Stimulated activated CD4-positive, alpha-beta T cell treated with anti-CD3 and anti-CD28 coated beads, Interleukin-15, amount 100 ng/mL, for 48 hours (primary cell): Measurements from ENCODE around the gene CPD.
A peak's percentile ranks its signal among the peaks of the same experiment; 100 is the strongest.
"Not testable (repeated sequence)": the region's sequence is repeated elsewhere in the genome, so short reads cannot be mapped to it uniquely, and the experiment has no call there.

ENCODE experiments used
- DNase-seq, 2 donors: peaks; one replicate each; pipeline ENCODE4 v3.0.0-alpha.2; 2020; ENCODE audit warnings: low read depth in 2 of 2

Gene CPD

DNA sequence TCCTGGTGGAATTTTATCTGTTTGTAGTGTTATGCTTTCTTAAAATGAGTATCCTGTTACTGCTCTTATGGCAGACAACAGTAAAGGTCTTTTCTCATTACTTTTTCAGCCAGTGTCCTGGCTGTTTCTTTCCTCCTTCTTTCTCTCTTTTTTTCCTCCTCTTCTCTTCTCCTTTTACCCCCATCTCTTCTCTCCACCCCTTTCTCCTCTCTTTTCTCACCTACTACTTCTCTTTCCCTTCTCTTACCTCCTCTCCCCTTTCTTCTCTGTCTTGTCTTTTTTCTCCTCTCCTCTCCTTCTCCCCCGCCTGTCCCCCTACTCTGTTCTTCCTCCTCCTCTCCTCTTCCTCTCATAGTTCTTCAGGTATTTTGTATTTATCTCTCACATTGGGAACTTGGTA, 48.9 kb downstream of the CPD start:
- DNase-seq, result no peak

GRCh38 chr17:30429155-30429554, 50.4 kb downstream of the CPD start:
- DNase-seq, result no peak

- DNase-seq, result no peak
Observed at GRCh38 chr17:30433514-30433913, 54.8 kb downstream of the CPD start.

DNA sequence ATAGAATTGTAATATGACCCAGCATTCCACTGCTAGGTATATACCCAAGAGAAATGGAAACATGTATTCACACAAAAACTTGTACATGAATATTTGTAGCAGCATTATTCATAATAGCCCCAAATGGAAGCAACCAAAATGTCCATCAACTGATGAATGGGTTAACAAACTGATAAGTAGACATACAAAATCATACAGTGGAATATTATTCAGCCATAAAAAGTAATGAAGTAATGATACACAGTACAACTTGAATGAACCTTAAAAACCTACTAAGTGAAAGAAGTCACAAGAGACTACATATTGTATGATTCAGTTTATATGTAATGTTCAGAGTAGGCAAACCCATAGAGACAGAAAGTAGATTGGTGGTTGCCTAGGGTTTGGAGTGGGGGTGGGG, 58.0 kb downstream of the CPD start:
- no peak for DNase-seq

- DNase-seq, result no peak
Observed at GRCh38 chr17:30443721-30444120, 65.0 kb downstream of the CPD start.

DNA sequence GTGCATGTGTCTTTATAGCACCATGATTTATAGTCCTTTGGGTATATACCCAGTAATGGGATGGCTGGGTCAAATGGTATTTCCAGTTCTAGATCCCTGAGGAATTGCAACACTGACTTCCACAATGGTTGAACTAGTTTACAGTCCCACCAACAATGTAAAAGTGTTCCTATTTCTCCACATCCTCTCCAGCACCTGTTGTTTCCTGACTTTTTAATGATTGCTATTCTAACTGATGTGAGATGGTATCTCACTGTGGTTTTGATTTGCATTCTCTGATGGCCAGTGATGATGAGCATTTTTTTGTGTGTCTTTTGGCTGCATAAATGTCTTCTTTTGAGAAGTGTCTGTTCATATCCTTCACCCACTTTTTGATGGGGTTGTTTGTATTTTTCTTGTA, 67.9 kb downstream of the CPD start:
- DNase-seq, result not testable (repeated sequence)

DNA sequence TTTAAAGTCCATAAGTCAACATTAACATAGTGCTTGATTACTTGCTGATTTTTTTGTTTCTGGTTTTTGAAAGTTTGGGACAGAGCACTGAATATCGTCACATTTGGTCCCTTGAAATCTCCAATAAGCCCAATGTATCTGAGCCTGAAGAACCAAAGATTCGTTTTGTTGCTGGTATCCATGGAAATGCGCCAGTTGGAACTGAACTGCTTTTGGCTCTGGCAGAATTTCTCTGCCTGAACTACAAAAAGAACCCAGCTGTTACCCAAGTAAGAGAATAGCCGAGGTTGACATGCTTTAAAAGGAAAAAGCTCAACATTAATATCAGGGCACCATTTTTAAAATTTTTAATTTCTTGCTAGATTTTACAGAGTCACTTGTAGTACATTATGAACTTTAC, 70.8 kb downstream of the CPD start:
- no peak for DNase-seq

GRCh38 chr17:30450125-30451027, 71.6 kb downstream of the CPD start:
- DNase-seq, result no peak

DNA sequence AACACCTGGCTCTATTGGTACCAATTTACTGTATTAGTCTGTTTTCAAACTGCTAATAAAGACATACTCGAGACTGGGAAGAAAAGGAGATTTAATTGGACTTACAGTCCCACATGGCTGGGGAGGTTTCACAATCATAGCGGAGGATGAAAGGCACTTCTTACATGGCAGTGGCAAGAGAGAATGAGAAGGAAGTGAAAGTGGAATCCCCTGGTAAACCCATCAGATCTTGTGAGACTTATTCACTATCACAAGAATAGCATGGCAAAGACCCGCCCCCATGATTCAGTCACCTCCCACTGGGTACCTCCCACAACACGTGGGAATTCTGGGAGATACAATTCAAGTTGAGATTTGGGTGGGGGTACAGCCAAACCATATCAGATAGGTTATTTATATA, 75.9 kb downstream of the CPD start:
- no peak for DNase-seq

GRCh38 chr17:30458371-30458770, 79.6 kb downstream of the CPD start:
- DNase-seq, result no peak

DNA sequence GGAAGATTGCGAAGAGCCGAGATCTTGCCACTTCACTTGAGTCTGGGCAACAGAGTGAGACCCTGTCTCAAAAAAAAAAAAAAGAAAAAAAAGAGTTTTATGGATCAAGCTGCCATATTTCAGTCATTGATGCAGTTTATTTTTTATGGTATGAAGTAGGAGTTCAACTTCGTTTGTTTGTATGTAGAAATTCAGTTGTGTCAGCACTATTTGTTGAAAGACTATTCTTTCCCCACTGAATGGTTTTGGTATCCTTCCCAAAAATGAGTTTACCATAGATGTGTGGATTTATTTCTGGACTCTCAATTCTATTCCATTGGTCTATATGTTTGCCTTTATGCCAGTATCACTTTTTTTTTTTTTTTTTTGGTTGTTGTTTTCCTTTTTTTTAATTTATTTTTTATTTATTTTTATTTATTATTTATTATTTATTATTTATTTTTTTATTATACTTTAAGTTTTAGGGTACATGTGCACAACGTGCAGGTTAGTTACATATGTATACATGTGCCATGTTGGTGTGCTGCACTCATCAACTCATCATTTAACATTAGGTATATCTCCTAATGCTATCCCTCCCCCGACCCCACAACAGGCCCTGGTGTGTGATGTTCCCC, 80.2 kb downstream of the CPD start:
- DNase-seq, result not testable (repeated sequence)

DNA sequence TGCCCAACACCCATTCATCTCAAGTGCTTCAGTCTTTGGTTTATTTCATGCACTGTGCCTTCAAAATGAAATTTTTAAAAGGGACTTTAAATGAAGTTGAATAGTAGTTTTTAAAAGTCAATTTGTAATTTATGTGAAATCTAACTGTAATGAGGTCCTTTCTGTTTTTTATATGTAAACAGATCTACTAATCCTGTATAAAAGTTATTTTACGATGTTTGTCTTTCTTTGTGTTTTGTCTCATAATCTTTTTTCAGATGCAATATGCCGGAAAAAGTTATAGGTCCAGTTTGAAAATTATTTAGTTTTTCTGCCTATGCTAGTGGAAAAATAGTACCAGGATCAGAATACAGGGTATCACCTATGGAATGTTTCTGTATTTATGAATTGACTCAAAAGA, 89.7 kb downstream of the CPD start:
- no peak for DNase-seq

DNA sequence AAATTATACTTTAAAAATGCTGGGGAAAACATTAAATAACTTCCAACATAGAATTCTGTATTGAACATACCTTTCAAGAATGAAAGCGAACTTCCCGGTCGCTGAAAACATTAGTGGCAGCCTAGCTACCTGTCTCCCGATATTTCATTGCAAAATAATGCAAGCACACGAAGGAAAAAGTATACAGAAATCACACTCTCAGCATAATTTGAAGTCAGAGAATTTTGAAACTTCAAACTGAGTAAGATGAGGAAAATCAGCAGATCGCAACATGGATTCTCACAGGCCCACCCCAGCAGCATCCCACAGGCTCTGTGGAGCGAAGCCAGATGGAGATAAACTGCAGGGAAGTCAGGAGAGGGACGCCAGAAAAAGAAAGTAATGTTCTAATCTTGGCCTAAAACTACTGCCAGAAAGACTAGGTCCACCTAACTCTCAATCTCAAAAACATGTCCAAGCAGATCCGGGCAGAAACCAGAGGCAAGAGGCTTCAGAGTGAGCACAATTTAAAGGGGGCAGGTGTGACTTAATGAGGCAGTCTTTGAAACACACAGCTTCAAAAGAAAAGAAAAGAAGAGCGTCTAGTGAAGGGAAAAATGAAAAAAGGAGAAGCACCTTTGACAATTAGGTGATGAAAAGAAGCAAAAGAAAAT, 93.6 kb downstream of the CPD start:
- no peak for DNase-seq

DNA sequence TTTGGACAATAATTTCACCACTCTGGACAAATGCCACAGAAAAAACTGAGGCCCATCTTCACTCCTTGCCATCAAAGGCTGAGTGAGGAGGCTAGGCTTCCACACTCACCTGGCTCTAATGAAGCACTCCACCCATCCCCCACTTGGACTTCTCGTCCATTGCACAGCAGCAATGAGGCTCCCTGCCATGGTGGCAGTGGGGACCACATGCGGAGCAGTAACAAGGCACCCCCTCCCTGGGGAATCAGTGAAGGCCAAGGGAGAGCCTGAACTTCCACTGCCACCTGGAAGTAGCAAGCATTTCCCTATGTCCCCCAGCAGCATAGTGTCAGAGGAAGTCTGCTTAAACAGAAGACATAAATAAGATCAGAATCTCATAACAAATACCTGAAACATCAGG, 96.5 kb downstream of the CPD start:
- no peak for DNase-seq

DNA sequence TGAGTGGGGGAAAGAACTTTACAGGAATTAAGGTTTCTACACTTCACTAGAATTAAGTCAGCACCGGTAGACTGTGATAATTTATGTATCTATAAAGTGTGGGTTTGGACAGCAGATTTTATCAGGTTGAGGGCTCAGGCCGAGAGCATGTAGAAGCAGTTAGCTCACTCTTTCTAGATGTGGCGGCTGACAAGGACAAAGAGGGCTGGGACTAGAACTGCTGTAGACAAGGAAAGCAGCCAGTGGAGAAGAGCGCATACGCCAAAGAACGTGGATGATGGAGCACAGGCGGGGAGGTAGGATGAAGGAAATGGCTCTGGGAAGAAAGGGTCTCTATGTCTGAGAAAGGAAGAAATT, 98.0 kb downstream of the CPD start:
- DNase-seq, result no peak

- peak; percentile 86 to 91 for DNase-seq
Observed at GRCh38 chr17:30477083-30477773, 98.5 kb downstream of the CPD start, which contains the start of gene GOSR1. TSS of gene GOSR1 (plus strand) at chr17:30477408. CDS start at chr17:30477434, 26 bp downstream.

DNA sequence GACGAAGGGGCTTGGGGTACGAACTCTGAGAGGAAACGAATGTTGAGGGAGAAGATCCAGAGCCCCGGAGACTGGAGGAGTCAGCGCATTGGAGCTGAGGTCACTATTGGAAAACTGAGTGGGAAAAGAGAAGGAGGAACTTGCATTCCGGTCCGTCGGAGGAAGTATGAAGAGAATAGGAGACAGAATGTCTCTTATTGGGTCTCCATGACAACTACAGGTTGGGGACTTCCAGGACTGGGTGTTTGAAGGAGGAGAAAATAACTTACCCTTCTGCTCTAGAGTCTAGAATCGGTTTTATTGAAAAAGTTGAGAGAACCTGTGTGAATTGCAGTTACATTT, 99.0 kb downstream of the CPD start:
- no peak for DNase-seq

- no peak for DNase-seq
Observed at GRCh38 chr17:30482555-30482954, 103.8 kb downstream of the CPD start.

DNA sequence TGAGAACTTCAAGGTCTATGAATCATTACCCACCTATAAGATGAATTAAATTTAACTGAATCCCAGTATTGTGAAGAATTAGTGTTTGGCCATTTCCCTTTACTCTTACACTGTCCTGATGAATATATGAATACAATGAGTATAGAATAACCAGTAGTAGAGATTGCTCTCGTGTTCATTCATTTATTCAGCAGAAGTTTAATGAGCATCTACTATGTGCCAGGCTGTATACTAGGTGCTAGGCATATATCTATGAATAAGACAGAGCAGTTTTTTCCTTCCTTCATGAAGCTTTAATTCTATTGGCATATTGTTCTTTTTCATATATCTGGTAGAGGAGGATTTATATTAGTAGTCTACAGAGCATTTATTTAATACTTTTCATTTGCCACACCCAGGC, 104.4 kb downstream of the CPD start:
- no peak for DNase-seq

GRCh38 chr17:30493780-30494179, 115.1 kb downstream of the CPD start:
- DNase-seq, result no peak

GRCh38 chr17:30495586-30495985, 116.9 kb downstream of the CPD start:
- no peak for DNase-seq

DNA sequence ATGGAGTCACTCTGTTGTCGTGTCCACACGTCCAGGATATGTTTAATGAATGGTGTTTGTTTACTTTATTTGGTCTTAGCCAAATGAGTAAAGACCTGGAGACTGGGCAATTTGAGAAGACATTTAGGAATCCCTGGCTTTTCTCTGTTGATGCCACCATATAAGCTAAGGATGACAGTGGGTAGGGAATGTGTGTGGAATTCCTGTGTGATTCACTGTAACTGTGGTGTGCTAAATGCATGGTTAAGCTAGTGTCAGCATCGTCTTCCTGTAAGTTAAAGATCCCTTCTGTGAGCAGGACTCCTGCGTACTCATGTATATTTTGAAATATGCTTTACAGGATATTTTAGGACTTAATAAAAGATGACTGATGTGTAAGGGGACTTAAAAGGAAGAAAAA, 124.8 kb downstream of the CPD start:
- DNase-seq, result no peak
